AG04450 (cell line): ENCODE data around the gene CUEDC2. TPM values are rescaled to one million over a fixed set of nuclear protein-coding genes. Genes with fewer than 3 reads are reported as not detected.

Experiments used
- polyA plus RNA-seq: library from polyadenylated mRNA; depleted of rRNA; stranded (reverse); fragments of >200 nt; gene quantifications from 2 replicates; pipeline ENCODE4 v1.2.3, GENCODE V29; 2011; rRNA removed
- small RNA-seq: library from RNA; depleted of rRNA; stranded (forward); fragments of <200 nt; gene quantifications from one replicate; pipeline ENCODE3, GENCODE V24; 2012; ENCODE audit warnings: low read depth; ENCODE audit not compliant: insufficient read length

CUEDC2 gene
- polyA plus RNA-seq, 1 experiment: 61.1 TPM

Small RNA genes lying within 50 kb of the gene (small RNA-seq; reads per million reads assigned to genes)
- gene MIR146B: 2,326 reads per million, percentile 97 among the genes with 10 or more reads in this experiment

Other genes with a start within 250 kb of the CUEDC2 start
- 0.16 and 0.27 TPM in 2 replicates for gene ELOVL3, start 206.3 kb downstream of the CUEDC2 start, polyA plus RNA-seq
- gene PITX3, start 191.1 kb downstream of the CUEDC2 start, polyA plus RNA-seq: not detected in 2 replicates
- 31.9 and 43.8 TPM in 2 replicates for gene GBF1, start 187.0 kb downstream of the CUEDC2 start, polyA plus RNA-seq
- 26.1 and 29.3 TPM in 2 replicates for gene NFKB2, start 36.9 kb downstream of the CUEDC2 start, polyA plus RNA-seq
- gene PSD, start 13.8 kb downstream of the CUEDC2 start, polyA plus RNA-seq: 5.5 and 8.2 TPM in 2 replicates
- 2.7 and 4.3 TPM in 2 replicates for gene FBXL15, start 11.7 kb downstream of the CUEDC2 start, polyA plus RNA-seq
- 0.06 TPM in 1 of 2 replicates, not detected in the other for gene C10orf95, start 19.0 kb upstream of the CUEDC2 start, polyA plus RNA-seq
- 164 and 192 TPM in 2 replicates for gene ACTR1A, start 70.1 kb upstream of the CUEDC2 start, polyA plus RNA-seq
- gene SUFU, start 71.4 kb upstream of the CUEDC2 start, polyA plus RNA-seq: 11.0 and 13.2 TPM in 2 replicates
- 66.8 and 80.9 TPM in 2 replicates for gene TRIM8, start 211.9 kb upstream of the CUEDC2 start, polyA plus RNA-seq